GM19463 (cell line): Measurements from ENCODE around the gene ASB1.

ENCODE experiments used
- ATAC-seq: cut with Tn5 transposase; IDR thresholded peaks from one replicate; pipeline ENCODE4 v1.9.1; 2021; ENCODE audit warnings: mild to moderate bottlenecking, moderate library complexity; ENCODE audit not compliant: unreplicated experiment

The ASB1 gene

GRCh38 chr2:238422285-238422684 lies 4.4 kb upstream of the ASB1 start:
- ATAC-seq: no peak

- ATAC-seq: no peak
Measured at GRCh38 chr2:238422940-238423339, 3.8 kb upstream of the ASB1 start.

GRCh38 chr2:238423561-238424312 lies 3.0 kb upstream of the ASB1 start:
- ATAC-seq: no peak

- no peak for ATAC-seq
Measured at GRCh38 chr2:238424313-238424700, 2.4 kb upstream of the ASB1 start.

- ATAC-seq: no peak
Measured at GRCh38 chr2:238425505-238425978, 1.2 kb upstream of the ASB1 start.

GRCh38 chr2:238425979-238426567 lies 654 bp upstream of the ASB1 start:
- ATAC-seq: peak; percentile 7

- peak; percentile 1 for ATAC-seq
Measured at GRCh38 chr2:238427435-238428162, 872 bp downstream of the ASB1 start.

- no peak for ATAC-seq
Measured at GRCh38 chr2:238428866-238429265, 2.1 kb downstream of the ASB1 start.

GRCh38 chr2:238430781-238431180 lies 4.1 kb downstream of the ASB1 start:
- ATAC-seq: no peak

- ATAC-seq: no peak
Measured at GRCh38 chr2:238431456-238431855, 4.7 kb downstream of the ASB1 start.

- no peak for ATAC-seq
Measured at GRCh38 chr2:238433300-238433915, 6.7 kb downstream of the ASB1 start.

- no peak for ATAC-seq
Measured at GRCh38 chr2:238433941-238434845, 7.5 kb downstream of the ASB1 start.

- ATAC-seq: no peak
Measured at GRCh38 chr2:238434846-238435751, 8.4 kb downstream of the ASB1 start.

- ATAC-seq: no peak
Measured at GRCh38 chr2:238435752-238436096, 9.0 kb downstream of the ASB1 start.

- no peak for ATAC-seq
Measured at GRCh38 chr2:238438856-238439849, 12.4 kb downstream of the ASB1 start.

- ATAC-seq: no peak
Measured at GRCh38 chr2:238439917-238440316, 13.2 kb downstream of the ASB1 start.

- no peak for ATAC-seq
Measured at GRCh38 chr2:238440331-238440730, 13.6 kb downstream of the ASB1 start.

GRCh38 chr2:238440767-238441166 lies 14.0 kb downstream of the ASB1 start:
- no peak for ATAC-seq
